Skeletal muscle satellite cell (primary cell): ENCODE measurements around the gene GPR34. TPM values are rescaled to one million over a fixed set of nuclear protein-coding genes. Genes with fewer than 3 reads are reported as not detected.

ENCODE experiments used
- small RNA-seq: library from RNA; depleted of rRNA; stranded (forward); fragments of <200 nt; gene quantifications from one replicate; pipeline ENCODE3, GENCODE V24; 2012

Gene GPR34

Small RNA genes within 50 kb of the gene (small RNA-seq; reads per million reads assigned to genes)
- not detected for gene RN7SL144P
